HG03159 (cell line): ENCODE data around the gene CAV3.
"Not testable (repeated sequence)": the region's sequence is repeated elsewhere in the genome, so short reads cannot be mapped to it uniquely, and the experiment has no call there.

Source experiments
- ATAC-seq: cut with Tn5 transposase; IDR thresholded peaks from one replicate; pipeline ENCODE4 v1.9.1; 2021; ENCODE audit warnings: mild to moderate bottlenecking, moderate library complexity; ENCODE audit not compliant: unreplicated experiment

Gene CAV3

GRCh38 chr3:8733332-8734094 lies at the start of gene CAV3:
CAV3 (plus strand) TSS chr3:8733802; CDS start chr3:8733877, 75 bp downstream.
- ATAC-seq, result no peak

- not testable (repeated sequence) for ATAC-seq
Measured at GRCh38 chr3:8684992-8685391, 48.6 kb upstream of the CAV3 start.

GRCh38 chr3:8691295-8691694 lies 42.3 kb upstream of the CAV3 start:
- not testable (repeated sequence) for ATAC-seq

GRCh38 chr3:8702560-8702959 lies 31.0 kb upstream of the CAV3 start:
- ATAC-seq, result no peak

GRCh38 chr3:8705575-8705974 lies 28.0 kb upstream of the CAV3 start:
- ATAC-seq, result no peak

GRCh38 chr3:8709287-8709686 lies 24.3 kb upstream of the CAV3 start:
- no peak for ATAC-seq

- no peak for ATAC-seq
Measured at GRCh38 chr3:8709801-8710507, 23.6 kb upstream of the CAV3 start.

- no peak for ATAC-seq
Measured at GRCh38 chr3:8712045-8712907, 21.3 kb upstream of the CAV3 start.

GRCh38 chr3:8712908-8713255 lies 20.7 kb upstream of the CAV3 start:
- no peak for ATAC-seq

- peak; percentile 82 for ATAC-seq
Measured at GRCh38 chr3:8713901-8714759, 19.5 kb upstream of the CAV3 start.

- ATAC-seq, result not testable (repeated sequence)
Measured at GRCh38 chr3:8715757-8716156, 17.8 kb upstream of the CAV3 start.

GRCh38 chr3:8722808-8723207 lies 10.8 kb upstream of the CAV3 start:
- no peak for ATAC-seq

- ATAC-seq, result no peak
Measured at GRCh38 chr3:8723612-8724011, 10.0 kb upstream of the CAV3 start.

GRCh38 chr3:8724108-8724752 lies 9.4 kb upstream of the CAV3 start:
- ATAC-seq, result no peak

GRCh38 chr3:8727605-8728512 lies 5.7 kb upstream of the CAV3 start:
- no peak for ATAC-seq

- ATAC-seq, result no peak
Measured at GRCh38 chr3:8729479-8729878, 4.1 kb upstream of the CAV3 start.

GRCh38 chr3:8730656-8731055 lies 2.9 kb upstream of the CAV3 start:
- ATAC-seq, result no peak

- ATAC-seq, result no peak
Measured at GRCh38 chr3:8732413-8732812, 1.2 kb upstream of the CAV3 start.
